Chondrocyte (in vitro differentiated cells): ENCODE measurements around the gene PTPRE. TPM values are rescaled to one million over a fixed set of nuclear protein-coding genes. Genes with fewer than 3 reads are reported as not detected.
A peak's percentile ranks its signal among the peaks of the same experiment; 100 is the strongest.

Source experiments
- DNase-seq: peaks from one replicate; pipeline ENCODE4 v3.0.0; 2021; ENCODE audit warnings: mixed read lengths, low spot score
- H3K27ac Mint-ChIP-seq: one replicate; pipeline ENCODE4 v1.8.0; 2021; ENCODE audit warnings: mild to moderate bottlenecking, moderate library complexity, mixed read lengths; ENCODE audit not compliant: unreplicated experiment
- H3K27me3 Mint-ChIP-seq: 2 replicates; pipeline ENCODE4 v1.8.0; 2021; ENCODE audit warnings: low read depth, mixed read lengths
- H3K36me3 Mint-ChIP-seq: 2 replicates; pipeline ENCODE4 v1.8.0; 2021; ENCODE audit warnings: low read depth, mixed read lengths
- H3K4me1 Mint-ChIP-seq: 2 replicates; pipeline ENCODE4 v1.8.0; 2021; ENCODE audit warnings: low read depth, mild to moderate bottlenecking, mixed read lengths
- H3K4me3 Mint-ChIP-seq: one replicate; pipeline ENCODE4 v1.8.0; 2021; ENCODE audit warnings: mild to moderate bottlenecking, moderate library complexity, mixed read lengths; ENCODE audit not compliant: unreplicated experiment
- H3K9me3 Mint-ChIP-seq: 2 replicates; pipeline ENCODE4 v1.8.0; 2021; ENCODE audit warnings: low read depth, mixed read lengths
- total RNA-seq: library from RNA; stranded (reverse); gene quantifications from 3 replicates; pipeline ENCODE4 v1.2.1, GENCODE V29; 2021
- TF ChIP-seq, protein P1 (sequence below): fragments of 200-600 bp; sonication (generic); IDR thresholded peaks from 2 replicates; pipeline ENCODE4 v1.5.0; 2021; ENCODE audit warnings: antibody characterized with exemption, mild to moderate bottlenecking, moderate library complexity

Gene PTPRE
- total RNA-seq, 1 donor from 2014 or later: 6.2 TPM

GRCh38 chr10:128121750-128122412, 215.0 kb downstream of the PTPRE start:
- DNase-seq: no peak
- Mint-ChIP-seq H3K27me3 (no peaks in the 10 kb centered on the region), H3K36me3 (peaks cover 2% of the 10 kb centered on the region), H3K27ac (no peak overlapping the region), H3K4me3 (no peak overlapping the region), H3K9me3 (no peaks in the 10 kb centered on the region), H3K4me1 (peaks cover 22% of the 10 kb centered on the region)
- TF ChIP-seq, protein P1, sequence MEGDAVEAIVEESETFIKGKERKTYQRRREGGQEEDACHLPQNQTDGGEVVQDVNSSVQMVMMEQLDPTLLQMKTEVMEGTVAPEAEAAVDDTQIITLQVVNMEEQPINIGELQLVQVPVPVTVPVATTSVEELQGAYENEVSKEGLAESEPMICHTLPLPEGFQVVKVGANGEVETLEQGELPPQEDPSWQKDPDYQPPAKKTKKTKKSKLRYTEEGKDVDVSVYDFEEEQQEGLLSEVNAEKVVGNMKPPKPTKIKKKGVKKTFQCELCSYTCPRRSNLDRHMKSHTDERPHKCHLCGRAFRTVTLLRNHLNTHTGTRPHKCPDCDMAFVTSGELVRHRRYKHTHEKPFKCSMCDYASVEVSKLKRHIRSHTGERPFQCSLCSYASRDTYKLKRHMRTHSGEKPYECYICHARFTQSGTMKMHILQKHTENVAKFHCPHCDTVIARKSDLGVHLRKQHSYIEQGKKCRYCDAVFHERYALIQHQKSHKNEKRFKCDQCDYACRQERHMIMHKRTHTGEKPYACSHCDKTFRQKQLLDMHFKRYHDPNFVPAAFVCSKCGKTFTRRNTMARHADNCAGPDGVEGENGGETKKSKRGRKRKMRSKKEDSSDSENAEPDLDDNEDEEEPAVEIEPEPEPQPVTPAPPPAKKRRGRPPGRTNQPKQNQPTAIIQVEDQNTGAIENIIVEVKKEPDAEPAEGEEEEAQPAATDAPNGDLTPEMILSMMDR: no peak

DNA sequence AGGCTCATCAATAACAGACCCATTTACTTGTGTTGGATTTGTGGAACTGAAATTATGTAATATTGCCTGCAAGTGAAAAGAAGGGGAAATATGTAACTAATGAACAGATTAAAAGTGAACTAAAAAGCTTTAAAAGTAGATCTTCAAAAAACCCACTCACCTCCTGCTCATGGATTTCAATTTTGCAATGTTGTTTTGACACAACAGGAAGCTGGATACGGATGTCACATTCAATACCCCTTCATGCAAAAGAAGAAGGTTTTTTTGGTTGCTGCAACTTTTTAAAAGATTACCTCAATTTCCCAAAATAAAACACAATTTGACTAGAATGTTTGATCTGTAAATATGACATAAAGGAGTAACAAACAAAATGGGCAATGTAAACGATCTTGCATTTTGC, 216.0 kb downstream of the PTPRE start:
- H3K9me3 Mint-ChIP-seq: no peaks in the 10 kb centered on the region
- no peaks in the 10 kb centered on the region for H3K27me3 Mint-ChIP-seq
- peaks cover 26% of the 10 kb centered on the region for H3K4me1 Mint-ChIP-seq
- peaks cover 2% of the 10 kb centered on the region for H3K36me3 Mint-ChIP-seq
- no peak for DNase-seq
- TF ChIP-seq, protein P1: no peak
- H3K4me3 Mint-ChIP-seq: no peak overlapping the region
- no peak overlapping the region for H3K27ac Mint-ChIP-seq

DNA sequence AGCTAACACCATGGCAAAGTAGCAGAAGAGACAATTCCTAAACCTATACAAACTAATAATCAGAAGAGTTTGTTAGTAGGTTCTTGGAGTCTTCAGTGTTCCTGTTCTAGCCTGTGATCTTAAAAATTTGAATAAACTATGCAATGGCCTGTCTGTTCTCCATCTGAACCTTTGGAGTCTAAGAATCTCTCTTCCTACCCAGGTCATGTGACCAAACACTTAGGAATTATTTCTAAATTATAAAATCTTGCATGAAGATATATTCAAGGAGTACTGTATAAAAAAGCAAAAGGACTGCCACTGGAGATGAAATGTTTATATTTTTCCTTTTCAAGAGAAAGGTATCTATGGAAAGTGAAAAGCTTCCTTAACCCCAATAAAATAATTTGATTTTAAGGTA, 216.9 kb downstream of the PTPRE start:
- H3K27ac Mint-ChIP-seq: no peak overlapping the region

GRCh38 chr10:128124813-128125403, 218.0 kb downstream of the PTPRE start:
- peak overlapping the region; percentile 81 for H3K4me3 Mint-ChIP-seq
- no peaks in the 10 kb centered on the region for H3K27me3 Mint-ChIP-seq
- H3K36me3 Mint-ChIP-seq: peaks cover 2% of the 10 kb centered on the region
- no peak overlapping the region for H3K27ac Mint-ChIP-seq
- no peak for DNase-seq
- TF ChIP-seq, protein P1: no peak
- H3K9me3 Mint-ChIP-seq: no peaks in the 10 kb centered on the region
- peaks cover 26% of the 10 kb centered on the region for H3K4me1 Mint-ChIP-seq

More for the DNA sequence above, 216.9 kb downstream of the PTPRE start:
- peak overlapping the region; percentile 56 for H3K4me3 Mint-ChIP-seq
- no peaks in the 10 kb centered on the region for H3K9me3 Mint-ChIP-seq
- TF ChIP-seq, protein P1: no peak
- peaks cover 2% of the 10 kb centered on the region for H3K36me3 Mint-ChIP-seq
- DNase-seq: no peak
- peaks cover 26% of the 10 kb centered on the region for H3K4me1 Mint-ChIP-seq
- H3K27me3 Mint-ChIP-seq: no peaks in the 10 kb centered on the region

DNA sequence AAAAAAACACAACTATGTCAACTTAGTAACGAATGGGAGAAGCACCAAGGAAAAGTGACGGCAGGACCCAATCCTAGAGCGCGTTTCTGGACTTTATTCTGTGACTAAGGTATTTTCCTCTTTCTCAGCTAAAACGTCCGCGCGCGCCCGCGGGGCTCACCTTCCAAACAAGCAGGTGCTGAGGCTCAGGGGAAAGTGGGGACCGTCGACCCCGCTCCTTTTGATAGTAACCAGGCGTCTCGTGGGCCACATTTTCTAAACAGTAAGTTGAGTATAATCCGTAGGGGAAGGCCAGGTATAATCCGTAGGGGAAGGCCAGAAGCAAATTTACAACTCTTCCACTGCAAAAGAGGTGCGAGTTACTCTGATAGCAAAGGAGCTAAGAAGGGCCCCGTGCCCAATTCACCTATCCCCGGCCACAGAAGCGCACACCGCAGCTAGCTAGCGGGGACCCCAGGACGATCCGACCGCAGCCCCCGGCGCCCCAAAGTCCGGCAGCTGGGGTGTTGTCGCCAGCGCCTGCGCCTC, 218.6 kb downstream of the PTPRE start:
- Mint-ChIP-seq H3K4me1 (peaks cover 26% of the 10 kb centered on the region), H3K27me3 (no peaks in the 10 kb centered on the region)

More for the DNA sequence above, 218.6 kb downstream of the PTPRE start:
- Mint-ChIP-seq H3K9me3 (no peaks in the 10 kb centered on the region), H3K4me3 (peak overlapping the region; percentile 81), H3K27ac (peak overlapping the region; percentile 34), H3K36me3 (peaks cover 2% of the 10 kb centered on the region)
- TF ChIP-seq, protein P1: no peak
- DNase-seq: no peak
